Measurements from ENCODE around the gene FARP2.

GRCh38 chr2:241422350-241422749 lies 66.3 kb downstream of the FARP2 start:
- TF ChIP-seq RAD51 (IDR thresholded peaks at IDR 0.05) (no peak), TARDBP (IDR thresholded peaks at IDR 0.05; ENCODE audit: borderline replicate concordance) (no peak), NRF1 (conservative IDR thresholded peaks at IDR 0.05; ENCODE audit: low read depth, low read length) (no peak), FOXM1 (IDR thresholded peaks at IDR 0.05; ENCODE audit: low read depth, low read length) (no peak), CTCF (IDR thresholded peaks at IDR 0.05 in 2 of 3, conservative IDR thresholded peaks at IDR 0.05 in 1 of 3; ENCODE audit: control insufficient read depth in 2 of 3, extremely low read depth in 1 of 3, insufficient read depth in 1 of 3, low read depth in 3 of 3, low read length in 3 of 3) (no peak), EP300 (IDR thresholded peaks at IDR 0.05; ENCODE audit: borderline replicate concordance in 1 of 2, control insufficient read depth in 1 of 2, low read depth in 2 of 2, low read length in 2 of 2) (no peak), ZBTB11 (CRISPR knock-in tag; IDR thresholded peaks at IDR 0.05) (no peak), NR2C1 (IDR thresholded peaks at IDR 0.05) (no peak), ZBTB4 (CRISPR knock-in tag; IDR thresholded peaks at IDR 0.05) (no peak), MLLT1 (IDR thresholded peaks at IDR 0.05) (no peak)

Measured in GM12878 (cell line).